ENCODE data around the gene NUDT16L1. TPM values are rescaled to one million over a fixed set of nuclear protein-coding genes. Genes with fewer than 3 reads are reported as not detected.

NUDT16L1 gene
- total RNA-seq, 5 donors from 2014 or later (not counting 1 experiment from before 2014, with no cell fraction given), result 53.3 to 64.0 (median 62.2) TPM

DNA sequence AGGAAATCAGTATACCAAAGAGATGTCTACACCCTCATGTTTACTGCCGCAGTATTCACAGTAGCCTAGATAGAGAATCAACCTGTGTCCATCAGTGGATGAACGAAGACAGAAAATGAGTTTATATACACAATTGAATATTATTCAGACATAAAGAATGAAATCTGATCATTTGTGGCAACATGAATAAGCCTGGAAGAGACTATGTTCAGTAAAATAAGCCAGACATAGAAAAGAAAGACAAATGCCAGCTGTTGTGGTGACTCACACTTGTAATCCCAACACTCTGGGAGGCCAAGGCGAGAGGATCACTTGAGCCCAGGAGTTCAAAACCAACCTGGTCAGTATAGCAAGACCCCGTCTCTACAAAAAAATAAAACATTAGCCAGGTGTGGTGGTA lies 16.1 kb downstream of the NUDT16L1 start:
- DNase-seq (no peak), ATAC-seq (replicated peaks in 1 of 4) (no peak)
- Histone ChIP-seq H3K4me3 (ENCODE audit: control insufficient read depth in 1 of 2, extremely low read depth in 1 of 2, low read length in 1 of 2) (no peak overlapping the region), H3K27ac (ENCODE audit: low read length) (no peak overlapping the region), H3K9me3 (no peaks in the 10 kb centered on the region), H3K27me3 (replicated peaks in 1 of 2; ENCODE audit: control insufficient read depth in 2 of 2, extremely low read depth in 1 of 2, insufficient read depth in 2 of 2, low read length in 1 of 2) (no peaks in the 10 kb centered on the region), H3K4me1 (ENCODE audit: control insufficient read depth in 1 of 2, extremely low read depth in 1 of 2, insufficient read depth in 2 of 2, low read length in 2 of 2) (no peaks in the 10 kb centered on the region), H3K36me3 (ENCODE audit: control insufficient read depth in 2 of 2, extremely low read depth in 1 of 2, insufficient read depth in 1 of 2, low read length in 1 of 2) (peaks cover 3 to 46% of the 10 kb centered on the region in 2 donors)
- Mint-ChIP-seq H3K27ac (no peak overlapping the region), H3K36me3 (peaks cover 41% of the 10 kb centered on the region), H3K4me1 (no peaks in the 10 kb centered on the region), H3K9me3 (no peaks in the 10 kb centered on the region), H3K27me3 (no peaks in the 10 kb centered on the region), H3K4me3 (no peak overlapping the region)
- WGBS (ENCODE audit: insufficient coverage), result no CpG with 5 or more reads among the region's 4 CpGs
- CTCF ChIA-PET, result no interaction called here
- POLR2A ChIA-PET, result no interaction called here

DNA sequence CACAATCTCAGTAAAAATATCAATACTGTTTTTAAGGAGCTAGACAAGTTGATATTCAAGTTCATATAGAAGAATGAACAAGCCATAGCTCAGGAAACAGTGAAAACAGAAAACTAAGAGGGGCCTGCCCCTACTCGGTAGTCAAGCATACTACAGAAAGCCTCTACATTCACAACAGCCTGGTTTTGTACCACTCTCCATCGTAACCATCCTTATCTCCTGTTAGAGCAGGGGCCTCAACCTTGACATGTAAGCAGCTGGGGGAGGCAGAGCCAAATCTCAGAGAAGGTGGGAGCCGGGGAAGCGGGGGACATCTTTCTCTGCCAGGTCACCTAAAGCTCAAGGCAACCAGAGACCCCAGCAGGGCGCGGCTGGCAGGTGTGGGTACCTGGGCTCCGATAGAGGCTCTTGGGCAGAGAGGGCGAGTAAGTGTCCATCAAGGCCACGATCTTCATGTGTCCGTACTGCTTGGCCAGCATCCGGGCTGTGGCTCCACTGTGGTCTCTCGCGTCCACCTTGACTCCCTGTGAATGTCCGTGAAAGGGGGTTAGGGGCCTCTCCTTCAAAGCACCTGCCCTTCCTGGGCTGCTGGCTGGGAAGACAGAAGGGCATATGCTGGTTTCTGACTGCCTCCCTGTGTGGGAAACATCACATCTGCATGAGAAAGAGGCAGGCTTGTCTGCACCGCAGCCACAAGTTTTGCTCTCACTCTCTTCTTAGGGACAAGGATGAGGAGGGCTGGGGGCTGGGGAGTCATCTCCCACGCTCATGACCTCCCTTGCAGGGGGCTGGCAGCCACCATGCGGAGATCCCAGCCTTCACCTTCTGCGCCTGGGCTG lies 20.5 kb downstream of the NUDT16L1 start:
- H3K27me3 ChIP-seq (replicated peaks in 1 of 2; ENCODE audit: control insufficient read depth in 2 of 2, extremely low read depth in 1 of 2, insufficient read depth in 2 of 2, low read length in 1 of 2), result no peaks in the 10 kb centered on the region
- Mint-ChIP-seq H3K4me3 (no peak overlapping the region), H3K36me3 (peaks cover 35% of the 10 kb centered on the region), H3K27me3 (no peaks in the 10 kb centered on the region), H3K4me1 (no peaks in the 10 kb centered on the region), H3K9me3 (no peaks in the 10 kb centered on the region), H3K27ac (no peak overlapping the region)
- no peak overlapping the region for H3K27ac ChIP-seq (ENCODE audit: low read length)
- H3K4me3 ChIP-seq (ENCODE audit: control insufficient read depth in 1 of 2, extremely low read depth in 1 of 2, low read length in 1 of 2), result no peak overlapping the region
- WGBS (ENCODE audit: insufficient coverage), result 90% methylated on average over 18 of the region's 18 CpGs
- CTCF ChIA-PET, result no interaction called here
- peaks cover 3 to 32% of the 10 kb centered on the region in 2 donors for H3K36me3 ChIP-seq (ENCODE audit: control insufficient read depth in 2 of 2, extremely low read depth in 1 of 2, insufficient read depth in 1 of 2, low read length in 1 of 2)
- no peak for ATAC-seq (replicated peaks in 1 of 4)
- POLR2A ChIA-PET, result no interaction called here
- no peak for DNase-seq
- no peaks in the 10 kb centered on the region for H3K9me3 ChIP-seq
- H3K4me1 ChIP-seq (ENCODE audit: control insufficient read depth in 1 of 2, extremely low read depth in 1 of 2, insufficient read depth in 2 of 2, low read length in 2 of 2), result no peaks in the 10 kb centered on the region

DNA sequence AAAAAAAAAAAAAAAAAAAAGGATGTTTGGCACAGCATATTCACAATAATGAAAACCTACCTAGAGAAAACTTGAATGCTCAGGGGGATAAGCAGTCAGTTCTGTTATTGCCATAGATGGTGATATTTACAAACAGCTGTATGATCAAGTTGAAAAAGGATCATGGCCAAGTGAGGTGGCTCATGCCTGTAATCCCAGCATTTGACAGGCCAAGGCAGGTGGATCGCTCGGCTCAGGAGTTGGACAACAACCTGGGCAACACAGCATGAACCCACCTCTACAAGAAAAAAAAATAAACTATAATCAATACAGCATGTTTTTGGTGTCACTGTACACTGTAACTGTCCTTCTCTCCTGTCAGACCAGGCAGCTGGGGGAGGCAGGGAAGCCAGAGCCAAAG lies 21.6 kb downstream of the NUDT16L1 start:
- no peaks in the 10 kb centered on the region for H3K27me3 Mint-ChIP-seq
- H3K27ac ChIP-seq (ENCODE audit: low read length), result no peak overlapping the region
- H3K4me3 Mint-ChIP-seq, result no peak overlapping the region
- no peaks in the 10 kb centered on the region for H3K9me3 ChIP-seq
- peaks cover 28% of the 10 kb centered on the region for H3K36me3 Mint-ChIP-seq
- H3K9me3 Mint-ChIP-seq, result no peaks in the 10 kb centered on the region
- no peaks in the 10 kb centered on the region for H3K27me3 ChIP-seq (replicated peaks in 1 of 2; ENCODE audit: control insufficient read depth in 2 of 2, extremely low read depth in 1 of 2, insufficient read depth in 2 of 2, low read length in 1 of 2)
- no peak overlapping the region for H3K4me3 ChIP-seq (ENCODE audit: control insufficient read depth in 1 of 2, extremely low read depth in 1 of 2, low read length in 1 of 2)
- ATAC-seq (replicated peaks in 1 of 4) (no peak), DNase-seq (no peak)
- WGBS (ENCODE audit: insufficient coverage), result no CpG with 5 or more reads among the region's 2 CpGs
- ChIA-PET CTCF (no interaction called here), POLR2A (interaction anchor here in 1 of 2 donors (0.6 kb wide), 1 partner anchor 25 kb away, joined by 8 read pairs; no protein-coding TSS in a partner anchor)
- no peaks in the 10 kb centered on the region for H3K4me1 Mint-ChIP-seq
- no peaks in the 10 kb centered on the region for H3K4me1 ChIP-seq (ENCODE audit: control insufficient read depth in 1 of 2, extremely low read depth in 1 of 2, insufficient read depth in 2 of 2, low read length in 2 of 2)
- no peak overlapping the region for H3K27ac Mint-ChIP-seq
- H3K36me3 ChIP-seq (ENCODE audit: control insufficient read depth in 2 of 2, extremely low read depth in 1 of 2, insufficient read depth in 1 of 2, low read length in 1 of 2), result peaks cover 3 to 27% of the 10 kb centered on the region in 2 donors

DNA sequence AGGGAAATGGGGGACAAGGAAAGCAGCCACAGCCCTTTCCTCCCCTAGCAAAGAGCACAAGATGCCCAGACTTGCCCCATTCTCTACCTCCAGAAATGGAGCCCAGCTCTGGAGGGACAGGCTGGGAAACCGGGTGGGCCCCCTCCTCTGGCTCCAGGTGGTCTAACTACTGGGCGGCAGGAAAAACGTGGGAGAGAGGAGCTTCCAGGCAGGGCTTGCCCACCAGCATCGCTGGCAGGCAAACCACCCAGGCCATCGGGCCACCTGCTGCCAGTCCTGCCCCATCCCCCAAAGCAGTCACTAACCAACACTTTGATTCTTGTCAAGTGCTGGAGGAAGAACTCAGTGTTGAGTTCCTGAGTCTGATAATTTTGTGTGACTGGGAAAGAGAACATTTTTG lies 25.1 kb downstream of the NUDT16L1 start:
- Mint-ChIP-seq H3K36me3 (peaks cover 23% of the 10 kb centered on the region), H3K4me1 (no peaks in the 10 kb centered on the region), H3K9me3 (no peaks in the 10 kb centered on the region), H3K27me3 (no peaks in the 10 kb centered on the region), H3K27ac (no peak overlapping the region), H3K4me3 (no peak overlapping the region)
- ATAC-seq (replicated peaks in 1 of 4) (no peak), DNase-seq (no peak)
- Histone ChIP-seq H3K4me1 (ENCODE audit: control insufficient read depth in 1 of 2, extremely low read depth in 1 of 2, insufficient read depth in 2 of 2, low read length in 2 of 2) (no peaks in the 10 kb centered on the region), H3K9me3 (no peaks in the 10 kb centered on the region), H3K36me3 (ENCODE audit: control insufficient read depth in 2 of 2, extremely low read depth in 1 of 2, insufficient read depth in 1 of 2, low read length in 1 of 2) (peaks cover 0 to 21% of the 10 kb centered on the region in 2 donors), H3K27ac (ENCODE audit: low read length) (no peak overlapping the region), H3K4me3 (ENCODE audit: control insufficient read depth in 1 of 2, extremely low read depth in 1 of 2, low read length in 1 of 2) (no peak overlapping the region), H3K27me3 (replicated peaks in 1 of 2; ENCODE audit: control insufficient read depth in 2 of 2, extremely low read depth in 1 of 2, insufficient read depth in 2 of 2, low read length in 1 of 2) (no peaks in the 10 kb centered on the region)
- ChIA-PET CTCF (no interaction called here), POLR2A (no interaction called here)
- 95% methylated on average over 5 of the region's 5 CpGs for whole genome bisulfite sequencing (ENCODE audit: insufficient coverage)

DNA sequence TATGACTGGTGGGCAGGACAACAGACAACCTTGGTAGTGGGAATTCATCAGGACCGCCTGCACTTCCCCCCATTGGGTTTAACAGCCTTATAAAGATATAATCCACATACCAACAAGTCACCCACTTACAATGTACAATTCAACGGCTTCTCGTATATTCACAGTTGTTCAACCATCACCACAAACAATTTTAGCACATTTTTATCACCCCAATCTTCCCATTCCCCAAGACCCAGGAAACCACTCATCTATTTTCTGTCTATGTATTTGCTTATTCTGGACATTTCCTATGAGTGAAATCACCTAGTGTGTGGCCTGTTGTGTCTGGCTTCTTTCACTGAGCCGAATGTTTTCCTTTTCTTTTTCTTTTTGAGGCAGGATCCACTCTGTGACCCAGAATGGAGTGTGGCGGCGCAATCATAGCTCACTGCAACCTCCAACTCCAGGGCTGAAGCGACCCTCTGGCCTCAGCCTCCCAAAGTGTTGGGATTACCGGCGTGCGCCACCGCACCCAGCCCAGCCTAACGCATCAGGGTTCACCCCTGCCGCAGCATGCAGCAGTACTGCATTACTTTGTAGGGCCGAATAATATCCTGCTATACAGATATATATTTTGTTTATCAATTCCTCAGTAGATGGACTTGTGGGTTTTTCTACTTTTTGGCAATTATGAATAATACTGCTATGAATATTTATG lies 29.9 kb downstream of the NUDT16L1 start:
- Histone ChIP-seq H3K27me3 (replicated peaks in 1 of 2; ENCODE audit: control insufficient read depth in 2 of 2, extremely low read depth in 1 of 2, insufficient read depth in 2 of 2, low read length in 1 of 2) (no peaks in the 10 kb centered on the region), H3K36me3 (ENCODE audit: control insufficient read depth in 2 of 2, extremely low read depth in 1 of 2, insufficient read depth in 1 of 2, low read length in 1 of 2) (peaks cover 10 to 31% of the 10 kb centered on the region in 2 donors), H3K27ac (ENCODE audit: low read length) (no peak overlapping the region), H3K4me1 (ENCODE audit: control insufficient read depth in 1 of 2, extremely low read depth in 1 of 2, insufficient read depth in 2 of 2, low read length in 2 of 2) (no peaks in the 10 kb centered on the region), H3K4me3 (ENCODE audit: control insufficient read depth in 1 of 2, extremely low read depth in 1 of 2, low read length in 1 of 2) (no peak overlapping the region), H3K9me3 (no peaks in the 10 kb centered on the region)
- ChIA-PET POLR2A (no interaction called here), CTCF (no interaction called here)
- no peak overlapping the region for H3K27ac Mint-ChIP-seq
- no peak for DNase-seq
- H3K9me3 Mint-ChIP-seq, result no peaks in the 10 kb centered on the region
- no peaks in the 10 kb centered on the region for H3K27me3 Mint-ChIP-seq
- peaks cover 15% of the 10 kb centered on the region for H3K36me3 Mint-ChIP-seq
- WGBS (ENCODE audit: insufficient coverage), result 92% methylated on average over 12 of the region's 14 CpGs
- no peaks in the 10 kb centered on the region for H3K4me1 Mint-ChIP-seq
- no peak overlapping the region for H3K4me3 Mint-ChIP-seq
- ATAC-seq (replicated peaks in 1 of 4), result no peak

DNA sequence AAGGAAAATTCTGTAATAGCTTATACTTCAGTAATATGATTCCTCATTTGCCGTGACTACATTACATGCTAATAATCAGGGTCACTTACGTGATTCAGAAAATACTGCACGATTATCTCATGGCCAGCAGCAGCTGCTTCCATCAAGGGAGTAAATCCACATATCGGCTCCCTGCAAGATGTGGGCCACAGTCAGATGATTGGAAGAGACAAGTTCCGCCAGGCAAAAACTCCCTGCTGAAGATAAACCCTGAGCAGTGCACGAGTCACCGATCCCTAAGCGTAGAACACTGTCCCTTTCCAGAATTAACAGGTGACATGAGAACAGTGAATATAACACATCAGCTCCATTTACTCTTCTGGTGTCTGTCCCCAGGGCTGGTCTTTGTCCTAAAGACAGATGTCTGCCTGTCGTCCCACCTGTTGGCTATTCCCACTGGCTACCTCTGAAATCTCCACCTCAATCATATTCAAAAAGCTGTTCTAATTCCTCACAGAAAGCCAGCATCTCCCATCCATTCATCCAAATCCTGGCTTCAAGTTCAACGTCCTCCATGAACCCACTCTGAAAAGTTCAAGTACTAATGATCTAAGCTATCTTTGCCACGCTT lies 31.4 kb downstream of the NUDT16L1 start:
- H3K27me3 Mint-ChIP-seq, result no peaks in the 10 kb centered on the region
- Histone ChIP-seq H3K27me3 (replicated peaks in 1 of 2; ENCODE audit: control insufficient read depth in 2 of 2, extremely low read depth in 1 of 2, insufficient read depth in 2 of 2, low read length in 1 of 2) (no peaks in the 10 kb centered on the region), H3K27ac (ENCODE audit: low read length) (no peak overlapping the region), H3K4me1 (ENCODE audit: control insufficient read depth in 1 of 2, extremely low read depth in 1 of 2, insufficient read depth in 2 of 2, low read length in 2 of 2) (no peaks in the 10 kb centered on the region), H3K4me3 (ENCODE audit: control insufficient read depth in 1 of 2, extremely low read depth in 1 of 2, low read length in 1 of 2) (no peak overlapping the region), H3K9me3 (no peaks in the 10 kb centered on the region), H3K36me3 (ENCODE audit: control insufficient read depth in 2 of 2, extremely low read depth in 1 of 2, insufficient read depth in 1 of 2, low read length in 1 of 2) (peaks cover 10 to 44% of the 10 kb centered on the region in 2 donors)
- H3K36me3 Mint-ChIP-seq, result peaks cover 22% of the 10 kb centered on the region
- no peak overlapping the region for H3K27ac Mint-ChIP-seq
- no peaks in the 10 kb centered on the region for H3K9me3 Mint-ChIP-seq
- no peak overlapping the region for H3K4me3 Mint-ChIP-seq
- CTCF ChIA-PET, result no interaction called here
- no peaks in the 10 kb centered on the region for H3K4me1 Mint-ChIP-seq
- DNase-seq, result no peak
- WGBS (ENCODE audit: insufficient coverage), result 94% methylated on average over 10 of the region's 11 CpGs
- no peak for ATAC-seq (replicated peaks in 1 of 4)
- POLR2A ChIA-PET, result interaction anchor here in 1 of 2 donors (0.5 kb wide), 1 partner anchor 133 kb away, joined by 4 read pairs; no protein-coding TSS in a partner anchor

All from T-cell (primary cell).